Adrenal gland (tissue), 5 donors: ENCODE measurements around the gene AIF1.

Experiments
- CTCF ChIP-seq, 6 experiments: fragments of 450-650 bp in 4 of 6; fragments of 200-600 bp in 2 of 6; sonication (generic) in 1 of 6; IDR thresholded peaks; 1 replicate in 5 of 6; 2 replicates in 1 of 6; pipeline versions ENCODE4 v1.5.1 to v1.8.0; 2016 to 2021; ENCODE audit warnings: antibody characterized with exemption in 6 of 6, mild to moderate bottlenecking in 2 of 6, moderate library complexity in 1 of 6
- POLR2A ChIP-seq, 2 donors: fragments of 450-650 bp; IDR thresholded peaks; one replicate each; pipeline ENCODE4 v1.6.1; 2017; ENCODE audit warnings: antibody characterized with exemption in 2 of 2, mild to moderate bottlenecking in 2 of 2, moderate library complexity in 1 of 2
- donor health status: DM: no; HTN: no; CAD: no.

- no peak for TF ChIP-seq POLR2A (IDR thresholded peaks at IDR 0.05)
- no peak for TF ChIP-seq CTCF (IDR thresholded peaks at IDR 0.05)
Observed at GRCh38 chr6:31592396-31592771, 22.6 kb upstream of the AIF1 start.
